OCI-LY7 (cell line): ENCODE data around the gene KLHDC10. TPM values are rescaled to one million over a fixed set of nuclear protein-coding genes. Genes with fewer than 3 reads are reported as not detected.
A peak's percentile ranks its signal among the peaks of the same experiment; 100 is the strongest.
"Not testable (repeated sequence)": the region's sequence is repeated elsewhere in the genome, so short reads cannot be mapped to it uniquely, and the experiment has no call there.

Source experiments
- BruUV-seq: library from RNA; stranded (reverse); fragments of 400-500 nt; replicated peaks from 2 replicates; lab custom pipeline; 2021; lab: Mats Ljungman, UMichigan
- CTCF ChIA-PET: fragments of 300-600 bp; sonication (Branson Sonifier 250); formaldehyde crosslinking; loops from one replicate; lab custom pipeline; 2022; ENCODE audit warnings: antibody characterized with exemption; ENCODE audit not compliant: unreplicated experiment; lab: Charles Lee
- POLR2A ChIA-PET: fragments of 300-600 bp; sonication (Branson Sonifier 250); formaldehyde crosslinking; loops from one replicate; lab custom pipeline; 2022; ENCODE audit warnings: antibody characterized with exemption; lab: Charles Lee
- DNase-seq: peaks from one replicate; pipeline ENCODE4 v3.0.0-alpha.2; 2015; ENCODE audit warnings: low spot score
- H2AFZ ChIP-seq: fragments of 200-600 bp; sonication (generic), shearing (Covaris generic); 2 replicates; pipeline ENCODE4 v1.6.1; 2014; ENCODE audit warnings: mild to moderate bottlenecking, antibody characterized with exemption, low read length, moderate library complexity
- H3K27ac ChIP-seq: fragments of 200-600 bp; sonication (generic); 2 replicates; pipeline ENCODE4 v1.5.1; 2014; ENCODE audit warnings: mixed run types, low read depth, mild to moderate bottlenecking, moderate library complexity, low read length, inconsistent platforms; ENCODE audit not compliant: poor library complexity, severe bottlenecking
- H3K36me3 ChIP-seq: fragments of 200-600 bp; sonication (generic); 2 replicates; pipeline ENCODE4 v1.6.1; 2014; ENCODE audit warnings: mild to moderate bottlenecking, antibody characterized with exemption, low read length, moderate library complexity, mixed read lengths; ENCODE audit not compliant: insufficient read depth
- H3K4me1 ChIP-seq: fragments of 200-600 bp; sonication (generic); 2 replicates; pipeline ENCODE4 v1.5.1; 2014; ENCODE audit warnings: mild to moderate bottlenecking, low read length; ENCODE audit not compliant: insufficient read depth, poor library complexity, severe bottlenecking
- H3K4me2 ChIP-seq: fragments of 200-600 bp; sonication (generic); 2 replicates; pipeline ENCODE4 v1.6.1; 2014; ENCODE audit warnings: mild to moderate bottlenecking, low read length
- H3K4me3 ChIP-seq: fragments of 200-600 bp; sonication (generic); 2 replicates; pipeline ENCODE4 v1.5.1; 2014; ENCODE audit warnings: mild to moderate bottlenecking, low read depth, low read length; ENCODE audit not compliant: poor library complexity, severe bottlenecking
- H3K79me2 ChIP-seq: fragments of 200-600 bp; sonication (generic); 2 replicates; pipeline ENCODE4 v1.6.1; 2016; ENCODE audit warnings: low read depth, mild to moderate bottlenecking, low read length, moderate library complexity, mixed read lengths; ENCODE audit not compliant: insufficient read depth
- H3K9me2 ChIP-seq: fragments of 200-600 bp; sonication (generic); 2 replicates; pipeline ENCODE4 v1.6.1; 2016; ENCODE audit warnings: mild to moderate bottlenecking, low read length, mixed read lengths; ENCODE audit not compliant: insufficient read depth
- H3K9me3 ChIP-seq: fragments of 200-600 bp; sonication (generic); 2 replicates; pipeline ENCODE4 v1.6.1; 2014; ENCODE audit warnings: mild to moderate bottlenecking, mixed run types, low read length, mixed read lengths
- H4K20me1 ChIP-seq: fragments of 200-600 bp; sonication (generic); 2 replicates; pipeline ENCODE4 v1.6.1; 2014; ENCODE audit warnings: mild to moderate bottlenecking, antibody characterized with exemption, low read length, moderate library complexity, mixed read lengths; ENCODE audit not compliant: insufficient read depth
- CTCF ChIP-seq: fragments of 200-600 bp; sonication (generic); conservative IDR thresholded peaks from 2 replicates; pipeline ENCODE4 v1.5.1; 2014; ENCODE audit warnings: mild to moderate bottlenecking, antibody characterized with exemption, low read length, moderate library complexity, mixed read lengths
- EZH2phosphoT487 ChIP-seq: fragments of 200-600 bp; sonication (generic); IDR thresholded peaks from 2 replicates; pipeline ENCODE4 v1.6.1; 2018; ENCODE audit warnings: low read depth, borderline replicate concordance, mild to moderate bottlenecking, mixed run types, antibody characterized with exemption, low read length, moderate library complexity, mixed read lengths
- intact Hi-C: fragments of 100-400 bp; cut with micrococcal nuclease; formaldehyde crosslinking; loops from one replicate; pipeline ENCODE4 v1.10.0; 2022; ENCODE audit not compliant: unreplicated experiment
- total RNA-seq, 2 experiments: library from RNA; depleted of rRNA in 1 of 2; stranded (reverse); fragments of >200 nt in 1 of 2; shearing (Covaris generic) in 1 of 2; gene quantifications; 2 replicates each; pipeline ENCODE4 v1.2.3, GENCODE V29; 2014 to 2022

Gene KLHDC10
- total RNA-seq, 2 experiments from 2014 or later = 15.9 to 21.2 TPM

GRCh38 chr7:130108809-130109208, 38.5 kb downstream of the KLHDC10 start:
- H3K4me3 ChIP-seq = no peak overlapping the region
- BruUV-seq = no TSS peak
- no peak overlapping the region for H3K27ac ChIP-seq
- intact Hi-C loops = no loop called here
- no peak for DNase-seq
- TF ChIP-seq CTCF (no peak), EZH2phosphoT487 (no peak)
- no peaks in the 10 kb centered on the region for H3K36me3 ChIP-seq
- H3K9me2 ChIP-seq = no peaks in the 10 kb centered on the region
- H3K4me1 ChIP-seq = peaks cover 9% of the 10 kb centered on the region
- no peaks in the 10 kb centered on the region for H3K79me2 ChIP-seq
- CTCF ChIA-PET = no interaction called here
- no peak overlapping the region for H3K4me2 ChIP-seq
- H3K9me3 ChIP-seq = no peaks in the 10 kb centered on the region
- POLR2A ChIA-PET = interaction anchor here (0.6 kb wide), 1 partner anchor 712 kb away, joined by 3 read pairs; no protein-coding TSS in a partner anchor
- H4K20me1 ChIP-seq = no peaks in the 10 kb centered on the region
- H2AFZ ChIP-seq = no peak overlapping the region

GRCh38 chr7:130112093-130112492, 41.8 kb downstream of the KLHDC10 start:
- DNase-seq = no peak
- BruUV-seq = no TSS peak
- H3K79me2 ChIP-seq = no peaks in the 10 kb centered on the region
- H3K4me1 ChIP-seq = peaks cover 18% of the 10 kb centered on the region
- no peak overlapping the region for H3K4me2 ChIP-seq
- H3K4me3 ChIP-seq = no peak overlapping the region
- no peak for TF ChIP-seq CTCF
- TF ChIP-seq EZH2phosphoT487 = no peak
- no peaks in the 10 kb centered on the region for H3K36me3 ChIP-seq
- no peaks in the 10 kb centered on the region for H3K9me2 ChIP-seq
- ChIA-PET CTCF (no interaction called here), POLR2A (interaction anchor here (1.0 to 1.8 kb wide), 3 partner anchors 15 to 22 kb away, joined by 3 to 4 read pairs (median 3); no protein-coding TSS in a partner anchor)
- H2AFZ ChIP-seq = no peak overlapping the region
- intact Hi-C loops = no loop called here
- no peaks in the 10 kb centered on the region for H3K9me3 ChIP-seq
- no peaks in the 10 kb centered on the region for H4K20me1 ChIP-seq
- no peak overlapping the region for H3K27ac ChIP-seq

- no peaks in the 10 kb centered on the region for H3K79me2 ChIP-seq
- intact Hi-C loops = no loop called here
- BruUV-seq = no TSS peak
- CTCF ChIA-PET = no interaction called here
- H3K9me2 ChIP-seq = no peaks in the 10 kb centered on the region
- no peak for TF ChIP-seq CTCF
- no peak for TF ChIP-seq EZH2phosphoT487
- peak overlapping the region; percentile 55; the same call in 1 of the 2 replicates for H3K4me2 ChIP-seq
- H3K4me3 ChIP-seq = no peak overlapping the region
- peaks cover 18% of the 10 kb centered on the region for H3K4me1 ChIP-seq
- no peaks in the 10 kb centered on the region for H3K9me3 ChIP-seq
- no peak overlapping the region for H3K27ac ChIP-seq
- no peak for DNase-seq
- H2AFZ ChIP-seq = no peak overlapping the region
- H4K20me1 ChIP-seq = no peaks in the 10 kb centered on the region
- H3K36me3 ChIP-seq = no peaks in the 10 kb centered on the region; the same call in 1 of the 2 replicates
- POLR2A ChIA-PET = interaction anchor here (0.7 to 1.0 kb wide), 2 partner anchors 21 to 33 kb away, joined by 3 read pairs; no protein-coding TSS in a partner anchor
These were observed 42.5 kb downstream of the KLHDC10 start for GRCh38 chr7:130112662-130113425.

- H2AFZ ChIP-seq, H3K9me2 ChIP-seq, H3K9me3 ChIP-seq, intact Hi-C loops, H3K36me3 ChIP-seq, H3K79me2 ChIP-seq, CTCF ChIA-PET, H4K20me1 ChIP-seq, BruUV-seq, DNase-seq, H3K4me3 ChIP-seq, H3K27ac ChIP-seq: not testable (repeated sequence)
- POLR2A ChIA-PET = interaction anchor here (0.7 kb wide), 1 partner anchor 34 kb away, joined by 3 read pairs; no protein-coding TSS in a partner anchor
- H3K4me1 ChIP-seq = peaks cover 18% of the 10 kb centered on the region
- H3K4me2 ChIP-seq = peak overlapping the region; percentile 55
These were observed 43.1 kb downstream of the KLHDC10 start for GRCh38 chr7:130113426-130113805.
